A549 (cell line): ENCODE measurements around the gene VDR.

ENCODE experiments used
- POLR2A ChIP-seq: IDR thresholded peaks from 2 replicates; pipeline ENCODE4 v1.6.1; 2012; ENCODE audit warnings: mild to moderate bottlenecking, low read length
- SREBF2 ChIP-seq: fragments of 450-650 bp; IDR thresholded peaks from 2 replicates; pipeline ENCODE4 v1.6.1; 2014; ENCODE audit warnings: mild to moderate bottlenecking, moderate library complexity
- TF ChIP-seq, protein P1 (sequence below): fragments of >200 bp; sonication (Bioruptor Twin); formaldehyde crosslinking; IDR thresholded peaks from 3 replicates; pipeline ENCODE4 v1.5.1; 2016

DNA sequence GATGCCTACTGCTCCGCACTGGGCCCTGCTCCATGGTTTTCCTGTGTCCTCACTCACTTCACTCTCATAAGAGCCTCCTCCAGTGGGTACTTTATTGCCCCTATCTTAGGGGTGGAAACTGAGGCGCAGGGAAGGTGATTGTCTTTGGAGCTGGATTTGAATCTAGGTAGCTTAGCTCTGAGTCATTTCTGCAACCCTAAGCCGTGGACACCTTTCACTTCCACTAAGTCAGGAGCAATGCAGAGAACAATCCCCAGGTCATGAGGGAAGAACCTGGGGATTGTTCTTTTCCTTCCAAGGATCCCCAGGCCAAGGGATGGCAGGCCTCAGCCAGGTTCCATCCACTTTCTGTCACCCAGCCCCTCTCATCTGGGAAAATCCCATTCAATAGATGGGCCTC, 20.3 kb downstream of the VDR start:
- TF ChIP-seq, protein P1, sequence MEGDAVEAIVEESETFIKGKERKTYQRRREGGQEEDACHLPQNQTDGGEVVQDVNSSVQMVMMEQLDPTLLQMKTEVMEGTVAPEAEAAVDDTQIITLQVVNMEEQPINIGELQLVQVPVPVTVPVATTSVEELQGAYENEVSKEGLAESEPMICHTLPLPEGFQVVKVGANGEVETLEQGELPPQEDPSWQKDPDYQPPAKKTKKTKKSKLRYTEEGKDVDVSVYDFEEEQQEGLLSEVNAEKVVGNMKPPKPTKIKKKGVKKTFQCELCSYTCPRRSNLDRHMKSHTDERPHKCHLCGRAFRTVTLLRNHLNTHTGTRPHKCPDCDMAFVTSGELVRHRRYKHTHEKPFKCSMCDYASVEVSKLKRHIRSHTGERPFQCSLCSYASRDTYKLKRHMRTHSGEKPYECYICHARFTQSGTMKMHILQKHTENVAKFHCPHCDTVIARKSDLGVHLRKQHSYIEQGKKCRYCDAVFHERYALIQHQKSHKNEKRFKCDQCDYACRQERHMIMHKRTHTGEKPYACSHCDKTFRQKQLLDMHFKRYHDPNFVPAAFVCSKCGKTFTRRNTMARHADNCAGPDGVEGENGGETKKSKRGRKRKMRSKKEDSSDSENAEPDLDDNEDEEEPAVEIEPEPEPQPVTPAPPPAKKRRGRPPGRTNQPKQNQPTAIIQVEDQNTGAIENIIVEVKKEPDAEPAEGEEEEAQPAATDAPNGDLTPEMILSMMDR = no peak
- TF ChIP-seq POLR2A (no peak), SREBF2 (no peak)
